ENCODE data around the gene SYTL5.
A peak's percentile ranks its signal among the peaks of the same experiment; 100 is the strongest.

The SYTL5 gene

DNA sequence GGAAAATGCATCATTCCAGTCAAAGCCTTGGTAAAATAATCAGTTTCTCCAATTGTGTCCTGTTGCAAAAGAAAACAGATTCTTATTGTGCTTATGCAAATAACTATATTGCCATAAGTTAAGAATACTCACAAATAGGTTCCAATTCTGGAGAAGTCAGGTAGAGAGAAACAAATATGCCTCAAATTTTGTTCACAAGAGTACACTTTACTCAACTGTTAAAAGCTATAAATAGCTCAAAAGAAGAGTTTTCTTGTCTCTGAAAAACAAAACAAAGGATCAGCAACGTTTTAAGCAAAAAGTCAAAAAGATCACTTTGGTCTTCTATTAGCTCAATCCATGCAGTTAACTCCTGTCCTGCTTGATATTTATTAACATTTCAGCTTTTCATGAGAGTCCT, 21.9 kb downstream of the SYTL5 start:
- no peaks in the 10 kb centered on the region for H3K36me3 ChIP-seq (ENCODE audit: control insufficient read depth, insufficient read depth, low read length)
- H3K9me3 ChIP-seq (ENCODE audit: control insufficient read depth, low read length): no peaks in the 10 kb centered on the region
- no peak overlapping the region for H3K4me3 ChIP-seq (ENCODE audit: extremely low read depth, insufficient read depth, low read length, poor library complexity, severe bottlenecking)
- no peak overlapping the region for H3K27ac ChIP-seq (ENCODE audit: low read depth, low read length, severe bottlenecking)
- no peaks in the 10 kb centered on the region for H3K4me1 ChIP-seq (ENCODE audit: control insufficient read depth, insufficient read depth, low read length, poor library complexity, severe bottlenecking)
- WGBS, 2 experiments (ENCODE audit: insufficient coverage in 2 of 2): no CpG with 5 or more reads among the region's 1 CpG

- Histone ChIP-seq H3K9me3 (ENCODE audit: control insufficient read depth, low read length) (no peaks in the 10 kb centered on the region), H3K4me1 (ENCODE audit: control insufficient read depth, insufficient read depth, low read length, poor library complexity, severe bottlenecking) (no peaks in the 10 kb centered on the region), H3K36me3 (ENCODE audit: control insufficient read depth, insufficient read depth, low read length) (peaks cover 5% of the 10 kb centered on the region), H3K4me3 (ENCODE audit: extremely low read depth, insufficient read depth, low read length, poor library complexity, severe bottlenecking) (no peak overlapping the region), H3K27ac (ENCODE audit: low read depth, low read length, severe bottlenecking) (no peak overlapping the region)
- whole genome bisulfite sequencing, 2 experiments (ENCODE audit: insufficient coverage in 2 of 2): no CpG with 5 or more reads among the region's 2 CpGs
These were observed 30.1 kb downstream of the SYTL5 start for GRCh38 chrX:38036466-38036865.

DNA sequence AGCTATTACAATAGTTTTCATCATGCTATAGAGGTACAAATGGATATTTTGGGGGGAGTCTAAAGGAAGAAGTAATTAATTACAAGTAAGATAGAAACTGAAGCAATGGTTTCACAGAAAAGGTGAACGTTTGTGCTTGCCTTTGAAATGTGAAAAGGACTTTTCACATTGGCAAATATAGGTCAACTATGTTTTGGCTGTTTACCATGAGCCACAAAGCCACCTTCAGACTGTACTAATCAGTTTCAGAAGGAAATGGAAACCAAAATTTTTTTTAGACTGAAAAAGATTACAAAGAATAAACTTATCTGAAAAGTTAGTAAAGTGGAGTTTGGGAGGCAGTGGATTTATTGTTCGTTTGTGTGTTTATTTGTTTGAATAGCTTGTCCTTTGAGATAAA, 32.1 kb downstream of the SYTL5 start:
- WGBS, 2 experiments (ENCODE audit: insufficient coverage in 2 of 2): no CpG with 5 or more reads among the region's 2 CpGs
- H3K9me3 ChIP-seq (ENCODE audit: control insufficient read depth, low read length): no peaks in the 10 kb centered on the region
- H3K27ac ChIP-seq (ENCODE audit: low read depth, low read length, severe bottlenecking): no peak overlapping the region
- H3K4me1 ChIP-seq (ENCODE audit: control insufficient read depth, insufficient read depth, low read length, poor library complexity, severe bottlenecking): no peaks in the 10 kb centered on the region
- no peak overlapping the region for H3K4me3 ChIP-seq (ENCODE audit: extremely low read depth, insufficient read depth, low read length, poor library complexity, severe bottlenecking)
- peaks cover 5% of the 10 kb centered on the region for H3K36me3 ChIP-seq (ENCODE audit: control insufficient read depth, insufficient read depth, low read length)

DNA sequence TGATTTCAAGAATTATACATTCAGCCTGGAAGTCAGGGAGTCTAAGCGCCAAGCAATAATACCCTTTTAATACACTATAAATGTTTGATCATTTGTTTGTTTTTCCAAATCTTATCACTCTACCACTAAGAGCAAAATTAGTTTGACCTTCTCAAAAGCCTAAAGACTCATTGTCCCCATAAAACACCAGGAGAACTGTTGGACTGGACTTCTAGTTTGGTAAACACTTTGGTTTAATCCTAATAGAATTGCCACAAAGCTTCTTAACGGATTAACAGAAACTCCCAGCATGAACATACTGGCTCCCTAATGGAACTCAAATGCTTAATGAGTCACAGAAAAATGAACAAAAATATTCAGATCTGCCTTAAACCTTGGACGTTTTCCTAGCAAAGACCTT, 34.9 kb downstream of the SYTL5 start:
- WGBS, 2 experiments (ENCODE audit: insufficient coverage in 2 of 2): 100% methylated on average over 1 of the region's 3 CpGs; no CpG with 5 or more reads in 1 of the 2 experiments
- H3K4me1 ChIP-seq (ENCODE audit: control insufficient read depth, insufficient read depth, low read length, poor library complexity, severe bottlenecking): no peaks in the 10 kb centered on the region
- no peaks in the 10 kb centered on the region for H3K36me3 ChIP-seq (ENCODE audit: control insufficient read depth, insufficient read depth, low read length)
- no peaks in the 10 kb centered on the region for H3K9me3 ChIP-seq (ENCODE audit: control insufficient read depth, low read length)
- no peak overlapping the region for H3K4me3 ChIP-seq (ENCODE audit: extremely low read depth, insufficient read depth, low read length, poor library complexity, severe bottlenecking)
- H3K27ac ChIP-seq (ENCODE audit: low read depth, low read length, severe bottlenecking): no peak overlapping the region

GRCh38 chrX:38044701-38045100, 38.3 kb downstream of the SYTL5 start:
- H3K27ac ChIP-seq (ENCODE audit: low read depth, low read length, severe bottlenecking): no peak overlapping the region
- 90 to 100% methylated on average over 1 to 2 of the region's 3 CpGs for WGBS, 2 experiments (ENCODE audit: insufficient coverage in 2 of 2)
- no peaks in the 10 kb centered on the region for H3K4me1 ChIP-seq (ENCODE audit: control insufficient read depth, insufficient read depth, low read length, poor library complexity, severe bottlenecking)

GRCh38 chrX:38045538-38046096, 39.3 kb downstream of the SYTL5 start:
- WGBS, 2 experiments (ENCODE audit: insufficient coverage in 2 of 2): 100% methylated on average over 2 of the region's 3 CpGs; no CpG with 5 or more reads in 1 of the 2 experiments
- Histone ChIP-seq H3K27ac (ENCODE audit: low read depth, low read length, severe bottlenecking) (no peak overlapping the region), H3K9me3 (ENCODE audit: control insufficient read depth, low read length) (no peaks in the 10 kb centered on the region)

More at GRCh38 chrX:38044701-38045100, 38.3 kb downstream of the SYTL5 start:
- no peaks in the 10 kb centered on the region for H3K9me3 ChIP-seq (ENCODE audit: control insufficient read depth, low read length)
- no peak overlapping the region for H3K4me3 ChIP-seq (ENCODE audit: extremely low read depth, insufficient read depth, low read length, poor library complexity, severe bottlenecking)
- no peaks in the 10 kb centered on the region for H3K36me3 ChIP-seq (ENCODE audit: control insufficient read depth, insufficient read depth, low read length)

GRCh38 chrX:38048886-38049285, 42.5 kb downstream of the SYTL5 start:
- peaks cover 14% of the 10 kb centered on the region for H3K4me1 ChIP-seq (ENCODE audit: control insufficient read depth, insufficient read depth, low read length, poor library complexity, severe bottlenecking)
- H3K27ac ChIP-seq (ENCODE audit: low read depth, low read length, severe bottlenecking): no peak overlapping the region
- H3K36me3 ChIP-seq (ENCODE audit: control insufficient read depth, insufficient read depth, low read length): no peaks in the 10 kb centered on the region
- H3K4me3 ChIP-seq (ENCODE audit: extremely low read depth, insufficient read depth, low read length, poor library complexity, severe bottlenecking): no peak overlapping the region
- no peaks in the 10 kb centered on the region for H3K9me3 ChIP-seq (ENCODE audit: control insufficient read depth, low read length)
- WGBS, 2 experiments (ENCODE audit: insufficient coverage in 2 of 2): no CpG with 5 or more reads among the region's 1 CpG

More at GRCh38 chrX:38045538-38046096, 39.3 kb downstream of the SYTL5 start:
- no peaks in the 10 kb centered on the region for H3K36me3 ChIP-seq (ENCODE audit: control insufficient read depth, insufficient read depth, low read length)
- H3K4me3 ChIP-seq (ENCODE audit: extremely low read depth, insufficient read depth, low read length, poor library complexity, severe bottlenecking): no peak overlapping the region
- H3K4me1 ChIP-seq (ENCODE audit: control insufficient read depth, insufficient read depth, low read length, poor library complexity, severe bottlenecking): no peaks in the 10 kb centered on the region

DNA sequence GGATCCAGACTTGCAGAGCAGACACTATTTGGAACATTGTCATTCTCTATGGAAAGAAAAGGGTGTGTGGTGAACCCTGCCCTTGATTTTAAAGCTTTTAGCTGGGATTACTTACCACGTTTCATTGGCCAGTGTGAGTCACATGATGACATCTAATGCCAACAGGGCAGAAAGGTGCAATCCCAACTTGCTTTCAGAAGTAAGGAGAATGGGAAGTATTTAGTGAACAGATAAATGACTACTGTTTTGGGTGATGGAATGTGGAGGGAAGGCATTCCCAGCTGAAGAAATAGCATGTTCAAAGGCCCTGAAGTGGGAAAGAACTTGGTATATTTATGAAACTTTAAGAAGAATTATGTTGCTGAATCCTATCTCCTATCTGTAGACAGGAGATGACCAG, 44.5 kb downstream of the SYTL5 start:
- Histone ChIP-seq H3K9me3 (ENCODE audit: control insufficient read depth, low read length) (no peaks in the 10 kb centered on the region), H3K27ac (ENCODE audit: low read depth, low read length, severe bottlenecking) (no peak overlapping the region), H3K4me1 (ENCODE audit: control insufficient read depth, insufficient read depth, low read length, poor library complexity, severe bottlenecking) (peaks cover 14% of the 10 kb centered on the region), H3K36me3 (ENCODE audit: control insufficient read depth, insufficient read depth, low read length) (no peaks in the 10 kb centered on the region), H3K4me3 (ENCODE audit: extremely low read depth, insufficient read depth, low read length, poor library complexity, severe bottlenecking) (no peak overlapping the region)
- 83 to 100% methylated on average over 1 of the region's 1 CpG for WGBS, 2 experiments (ENCODE audit: insufficient coverage in 2 of 2)

DNA sequence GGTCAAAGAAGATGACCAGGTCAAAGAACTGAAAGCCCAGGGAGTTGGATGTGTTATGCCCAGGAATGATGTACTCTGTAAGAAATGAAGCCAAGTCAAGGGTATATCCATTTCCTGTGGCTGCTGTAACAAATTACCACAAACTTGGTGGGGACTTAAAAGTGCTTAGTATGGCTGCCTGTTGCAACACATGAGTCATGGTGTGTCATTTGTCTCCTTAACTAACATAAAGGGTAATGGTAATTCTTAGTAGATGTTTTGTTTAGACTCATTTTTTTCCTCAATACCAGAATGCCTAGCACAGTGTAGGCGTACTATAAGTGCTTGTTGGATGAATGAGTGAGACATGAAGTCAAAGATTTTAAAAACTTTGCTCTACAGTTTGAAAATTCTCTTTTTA, 45.7 kb downstream of the SYTL5 start:
- Histone ChIP-seq H3K4me1 (ENCODE audit: control insufficient read depth, insufficient read depth, low read length, poor library complexity, severe bottlenecking) (peaks cover 14% of the 10 kb centered on the region), H3K36me3 (ENCODE audit: control insufficient read depth, insufficient read depth, low read length) (no peaks in the 10 kb centered on the region), H3K9me3 (ENCODE audit: control insufficient read depth, low read length) (no peaks in the 10 kb centered on the region), H3K4me3 (ENCODE audit: extremely low read depth, insufficient read depth, low read length, poor library complexity, severe bottlenecking) (no peak overlapping the region), H3K27ac (ENCODE audit: low read depth, low read length, severe bottlenecking) (peak overlapping the region; percentile 3)
- no CpG with 5 or more reads among the region's 1 CpG for WGBS, 2 experiments (ENCODE audit: insufficient coverage in 2 of 2)

- no CpG with 5 or more reads among the region's 4 CpGs for WGBS, 2 experiments (ENCODE audit: insufficient coverage in 2 of 2)
- peaks cover 14% of the 10 kb centered on the region for H3K4me1 ChIP-seq (ENCODE audit: control insufficient read depth, insufficient read depth, low read length, poor library complexity, severe bottlenecking)
- H3K4me3 ChIP-seq (ENCODE audit: extremely low read depth, insufficient read depth, low read length, poor library complexity, severe bottlenecking): no peak overlapping the region
- H3K9me3 ChIP-seq (ENCODE audit: control insufficient read depth, low read length): no peaks in the 10 kb centered on the region
- H3K36me3 ChIP-seq (ENCODE audit: control insufficient read depth, insufficient read depth, low read length): no peaks in the 10 kb centered on the region
- H3K27ac ChIP-seq (ENCODE audit: low read depth, low read length, severe bottlenecking): no peak overlapping the region
These were observed 49.0 kb downstream of the SYTL5 start for GRCh38 chrX:38055170-38055847.

- no CpG with 5 or more reads among the region's 2 CpGs for WGBS, 2 experiments (ENCODE audit: insufficient coverage in 2 of 2)
- H3K9me3 ChIP-seq (ENCODE audit: control insufficient read depth, low read length): no peaks in the 10 kb centered on the region
- H3K36me3 ChIP-seq (ENCODE audit: control insufficient read depth, insufficient read depth, low read length): no peaks in the 10 kb centered on the region
- no peak overlapping the region for H3K4me3 ChIP-seq (ENCODE audit: extremely low read depth, insufficient read depth, low read length, poor library complexity, severe bottlenecking)
- H3K4me1 ChIP-seq (ENCODE audit: control insufficient read depth, insufficient read depth, low read length, poor library complexity, severe bottlenecking): peaks cover 5% of the 10 kb centered on the region
- H3K27ac ChIP-seq (ENCODE audit: low read depth, low read length, severe bottlenecking): no peak overlapping the region
These were observed 54.1 kb downstream of the SYTL5 start for GRCh38 chrX:38060331-38060878.

Data from mesodermal cell (in vitro differentiated cells).